Measurements from ENCODE around the gene BAIAP2.

The BAIAP2 gene

DNA sequence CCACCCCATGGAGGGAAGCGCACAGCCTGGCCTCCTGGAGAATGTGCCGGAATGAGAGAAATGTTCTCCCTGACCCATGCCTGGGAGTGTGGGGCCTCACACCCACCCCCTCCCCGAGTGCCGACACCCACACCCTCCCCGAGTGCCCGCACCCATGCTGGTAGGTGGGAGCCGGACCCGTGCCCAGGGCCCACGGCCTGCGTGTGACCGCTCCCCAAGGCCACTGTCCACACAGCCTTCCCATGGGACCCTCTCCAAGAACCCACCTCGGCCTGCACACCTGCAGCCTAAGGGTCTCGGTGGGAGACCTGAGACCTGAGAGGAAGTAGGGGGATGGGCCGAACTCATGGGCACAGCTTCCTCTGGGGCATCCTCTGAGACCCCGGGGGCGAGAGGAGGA is 127.0 kb downstream of the BAIAP2 start:
- no peak for DNase-seq (ENCODE audit: low read depth in 2 of 2)
- H3K4me3 ChIP-seq (replicated peaks in 1 of 2; ENCODE audit: low read depth in 2 of 2, low read length in 2 of 2): no peak overlapping the region
- TF ChIP-seq, protein P1, sequence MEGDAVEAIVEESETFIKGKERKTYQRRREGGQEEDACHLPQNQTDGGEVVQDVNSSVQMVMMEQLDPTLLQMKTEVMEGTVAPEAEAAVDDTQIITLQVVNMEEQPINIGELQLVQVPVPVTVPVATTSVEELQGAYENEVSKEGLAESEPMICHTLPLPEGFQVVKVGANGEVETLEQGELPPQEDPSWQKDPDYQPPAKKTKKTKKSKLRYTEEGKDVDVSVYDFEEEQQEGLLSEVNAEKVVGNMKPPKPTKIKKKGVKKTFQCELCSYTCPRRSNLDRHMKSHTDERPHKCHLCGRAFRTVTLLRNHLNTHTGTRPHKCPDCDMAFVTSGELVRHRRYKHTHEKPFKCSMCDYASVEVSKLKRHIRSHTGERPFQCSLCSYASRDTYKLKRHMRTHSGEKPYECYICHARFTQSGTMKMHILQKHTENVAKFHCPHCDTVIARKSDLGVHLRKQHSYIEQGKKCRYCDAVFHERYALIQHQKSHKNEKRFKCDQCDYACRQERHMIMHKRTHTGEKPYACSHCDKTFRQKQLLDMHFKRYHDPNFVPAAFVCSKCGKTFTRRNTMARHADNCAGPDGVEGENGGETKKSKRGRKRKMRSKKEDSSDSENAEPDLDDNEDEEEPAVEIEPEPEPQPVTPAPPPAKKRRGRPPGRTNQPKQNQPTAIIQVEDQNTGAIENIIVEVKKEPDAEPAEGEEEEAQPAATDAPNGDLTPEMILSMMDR (IDR thresholded peaks at IDR 0.05; ENCODE audit: low read depth, low read length): no peak

DNA sequence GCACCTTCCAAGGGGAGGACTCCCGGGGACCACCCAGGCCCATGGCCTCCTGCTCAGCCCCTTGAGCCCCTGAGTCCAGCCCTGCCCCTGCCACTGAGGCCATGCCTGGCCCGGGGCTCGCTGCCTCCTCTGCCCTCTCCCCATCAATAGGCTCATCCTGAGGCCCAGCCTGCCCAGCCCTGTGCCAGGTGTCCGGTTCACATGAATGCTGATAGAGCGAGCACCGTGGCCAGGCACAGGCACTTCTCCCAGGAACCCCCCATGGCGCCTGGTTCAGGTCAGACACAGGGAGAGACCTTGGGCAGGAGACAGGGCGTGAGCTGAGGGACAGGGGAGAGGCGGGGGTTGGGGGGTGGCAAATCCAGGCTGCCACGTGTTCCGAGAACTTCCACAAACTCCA is 127.5 kb downstream of the BAIAP2 start:
- H3K4me3 ChIP-seq (replicated peaks in 1 of 2; ENCODE audit: low read depth in 2 of 2, low read length in 2 of 2): no peak overlapping the region
- TF ChIP-seq, protein P1 (IDR thresholded peaks at IDR 0.05; ENCODE audit: low read depth, low read length): no peak
- DNase-seq (ENCODE audit: low read depth in 2 of 2): no peak

DNA sequence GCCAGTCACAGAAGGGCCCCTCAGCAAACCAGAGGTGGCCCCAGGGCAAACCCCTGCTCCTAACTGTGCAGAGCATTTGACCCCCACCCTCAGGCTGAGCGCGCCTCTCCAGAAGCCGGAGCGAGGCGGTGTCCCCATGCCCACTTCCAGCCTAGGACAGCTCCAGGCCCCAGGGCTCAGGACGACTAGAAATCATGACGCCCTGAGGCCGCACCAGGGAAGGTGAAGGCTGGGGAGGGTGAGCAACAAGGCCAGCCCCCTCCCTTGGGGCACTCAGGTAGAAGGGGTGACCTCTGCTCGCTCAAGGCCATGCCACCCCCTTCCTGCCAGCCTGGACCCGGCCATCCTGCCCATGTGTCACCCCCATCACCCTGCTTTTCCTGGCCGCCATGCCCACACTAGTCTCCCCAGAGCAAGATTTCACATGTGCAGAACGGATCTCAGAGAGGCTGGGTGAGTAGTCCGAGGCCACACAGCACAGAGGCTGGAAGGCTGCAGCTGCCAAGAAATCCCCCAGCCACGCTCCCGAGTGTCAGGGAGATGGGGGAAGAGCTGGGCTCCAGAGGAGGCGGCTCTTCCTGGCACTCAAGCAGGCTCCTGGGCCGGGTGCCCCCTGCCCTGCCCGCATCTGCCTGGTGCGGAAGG is 128.2 kb downstream of the BAIAP2 start:
- H3K4me3 ChIP-seq (replicated peaks in 1 of 2; ENCODE audit: low read depth in 2 of 2, low read length in 2 of 2): no peak overlapping the region
- DNase-seq (ENCODE audit: low read depth in 2 of 2): no peak
- TF ChIP-seq, protein P1 (IDR thresholded peaks at IDR 0.05; ENCODE audit: low read depth, low read length): no peak

DNA sequence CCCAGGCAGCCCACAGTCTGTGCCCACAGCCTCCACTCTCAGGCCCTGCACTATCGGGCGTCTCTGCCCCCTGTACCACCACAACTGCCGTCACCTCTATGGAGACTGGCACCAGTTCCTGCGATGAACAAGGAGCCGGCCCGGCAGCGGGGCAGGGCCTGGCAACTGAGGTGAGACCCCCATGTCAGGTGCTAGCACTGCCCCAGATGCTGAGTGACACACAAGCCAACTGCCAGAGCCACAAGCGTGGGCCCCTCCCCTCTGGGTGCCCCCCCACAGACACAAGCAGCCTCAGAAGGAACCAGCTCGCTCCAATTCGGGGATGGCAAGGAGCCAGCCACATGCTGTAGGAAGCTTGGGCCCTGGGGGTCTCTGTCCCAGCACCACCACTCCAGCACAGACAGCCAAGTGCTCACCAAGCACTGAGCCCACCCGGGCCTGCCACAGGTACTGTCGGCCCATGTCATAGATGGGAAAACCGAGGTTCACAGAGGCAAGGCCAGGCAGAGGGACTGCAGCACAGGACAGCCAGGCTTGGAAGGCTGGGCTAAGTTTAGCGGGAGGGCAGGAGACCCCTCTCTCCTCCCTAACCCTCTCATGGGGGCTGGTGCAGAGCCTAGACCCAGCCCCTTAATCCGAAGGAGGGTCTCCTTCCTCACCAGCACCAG is 128.9 kb downstream of the BAIAP2 start:
- TF ChIP-seq, protein P1 (IDR thresholded peaks at IDR 0.05; ENCODE audit: low read depth, low read length): no peak
- no peak overlapping the region for H3K4me3 ChIP-seq (replicated peaks in 1 of 2; ENCODE audit: low read depth in 2 of 2, low read length in 2 of 2)
- DNase-seq (ENCODE audit: low read depth in 2 of 2): no peak

DNA sequence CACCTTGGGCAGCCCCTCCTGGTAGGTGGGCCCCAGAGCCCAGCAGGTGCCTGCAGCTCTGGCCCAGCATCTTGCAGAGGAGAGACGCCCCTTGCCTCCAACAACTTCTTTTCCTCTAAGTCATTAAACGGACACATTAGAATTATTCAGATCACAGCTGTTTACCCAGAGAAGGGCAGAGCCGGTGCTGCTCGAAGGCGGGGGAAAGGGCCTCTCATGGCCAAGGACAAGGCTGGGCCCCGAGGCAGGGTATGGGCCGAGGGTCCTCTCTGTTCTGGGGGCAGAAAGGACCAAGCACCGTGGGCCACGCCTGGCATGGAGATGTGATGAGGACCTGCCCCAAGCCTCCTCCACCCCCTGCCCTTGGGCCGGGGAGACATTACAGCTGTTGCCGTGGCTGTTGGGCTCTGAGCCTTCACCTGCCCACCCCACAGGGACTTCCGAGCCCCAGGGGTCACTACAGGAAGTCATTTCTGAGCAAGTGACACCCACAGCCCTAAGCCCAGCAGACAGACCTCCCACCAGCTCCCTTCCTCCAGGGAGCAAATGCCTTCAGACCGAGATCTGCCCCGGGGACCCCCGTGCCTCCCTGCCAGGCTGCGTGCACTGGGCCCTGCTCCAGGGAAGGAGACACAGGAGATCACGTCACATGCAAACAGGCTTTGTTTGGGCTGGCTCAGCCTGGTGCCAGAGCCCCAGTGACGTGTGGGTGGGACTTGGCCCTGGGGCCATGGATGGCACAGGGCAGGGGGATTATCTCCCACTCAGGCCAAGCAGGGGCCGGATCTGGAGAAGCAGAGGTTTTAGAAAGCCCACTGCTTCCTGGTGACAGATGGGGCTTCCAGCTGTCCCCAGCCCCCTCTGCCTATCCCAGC is 129.7 kb downstream of the BAIAP2 start:
- no peak for DNase-seq (ENCODE audit: low read depth in 2 of 2)
- TF ChIP-seq, protein P1 (IDR thresholded peaks at IDR 0.05; ENCODE audit: low read depth, low read length): no peak
- H3K4me3 ChIP-seq (replicated peaks in 1 of 2; ENCODE audit: low read depth in 2 of 2, low read length in 2 of 2): no peak overlapping the region

DNA sequence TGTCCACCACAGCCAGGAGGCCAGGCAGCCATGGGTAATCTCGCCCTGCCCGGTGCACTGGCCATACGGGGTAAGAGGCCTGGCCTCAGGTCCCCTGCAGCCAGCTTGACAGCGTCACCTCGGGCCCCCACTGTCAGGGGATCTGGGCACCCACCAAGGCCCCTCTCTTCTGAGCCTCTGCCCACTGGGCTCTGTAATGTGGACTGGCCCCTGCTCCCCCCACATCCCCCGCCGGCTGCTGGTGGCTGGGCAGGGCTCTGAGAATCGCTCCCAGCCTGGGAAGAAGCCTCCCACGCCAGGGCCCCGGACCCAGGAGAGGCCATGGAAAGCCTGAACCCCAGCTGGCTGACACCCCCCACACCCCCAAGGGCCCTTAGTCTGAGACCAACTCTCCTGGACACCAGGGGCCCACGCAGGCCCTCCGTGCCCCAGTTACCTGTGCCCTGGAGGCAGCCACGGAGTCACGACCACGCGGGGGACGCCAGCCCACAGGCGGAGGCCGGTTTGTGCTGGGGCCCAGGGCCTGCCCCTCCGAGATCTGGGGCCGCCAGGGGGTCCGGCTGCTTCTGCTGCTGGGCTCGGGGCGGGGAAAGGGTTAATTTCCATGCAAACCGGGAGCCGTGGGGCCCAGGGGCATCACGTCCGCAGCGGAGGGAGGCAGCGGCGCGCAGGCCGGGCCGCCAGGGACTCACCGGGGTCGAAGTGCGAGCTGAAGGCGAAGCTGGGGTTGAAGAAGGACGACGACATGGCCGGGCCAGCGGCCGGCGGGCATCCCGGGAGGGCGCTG is 130.5 kb downstream of the BAIAP2 start, which contains the start of gene PVALEF:
Gene PVALEF (plus strand): TSS at position 262 of the 787 bp plus-strand sequence. CDS start 15,720 bp downstream, outside the sequence.
- H3K4me3 ChIP-seq (replicated peaks in 1 of 2; ENCODE audit: low read depth in 2 of 2, low read length in 2 of 2): no peak within 1 kb of the TSS
- no peak for DNase-seq (ENCODE audit: low read depth in 2 of 2)
- TF ChIP-seq, protein P1 (IDR thresholded peaks at IDR 0.05; ENCODE audit: low read depth, low read length): no peak
